GM12878 (cell line): ENCODE results near the gene SMYD5.

ENCODE experiments used
- BHLHE40 ChIP-seq, 2 experiments: fragments of 450-650 bp in 1 of 2; IDR thresholded peaks; 2 replicates each; pipeline ENCODE4 v1.6.1; 2011 to 2017; ENCODE audit warnings: low read depth in 2 of 2, borderline replicate concordance in 1 of 2, improper control_type of control experiment in 1 of 2, low read length in 1 of 2, mild to moderate bottlenecking in 1 of 2
- CTCF ChIP-seq, 3 experiments: IDR thresholded peaks in 2 of 3; conservative IDR thresholded peaks in 1 of 3; 2 replicates each; pipeline ENCODE4 v1.5.1; 2011; ENCODE audit warnings: low read depth in 3 of 3, low read length in 3 of 3, mild to moderate bottlenecking in 3 of 3, control low read depth in 2 of 3, moderate library complexity in 2 of 3, inconsistent platforms in 1 of 3, mixed read lengths in 1 of 3; ENCODE audit not compliant: control insufficient read depth in 2 of 3, insufficient read depth in 1 of 3; ENCODE audit errors: extremely low read depth in 1 of 3
- HDAC2 ChIP-seq: fragments of 200-600 bp; sonication (generic); IDR thresholded peaks from 2 replicates; pipeline ENCODE4 v1.6.1; 2017
- HSF1 ChIP-seq: fragments of 150-350 bp; IDR thresholded peaks from 2 replicates; pipeline ENCODE4 v1.6.1; 2014; ENCODE audit warnings: mild to moderate bottlenecking, low read depth, low read length
- IRF4 ChIP-seq: IDR thresholded peaks from 2 replicates; pipeline ENCODE4 v1.6.1; 2011; ENCODE audit warnings: low read depth, low read length
- POLR2A ChIP-seq: IDR thresholded peaks from 2 replicates; pipeline ENCODE4 v1.6.1; 2011; ENCODE audit warnings: low read depth, mild to moderate bottlenecking, low read length
- POLR2AphosphoS2 ChIP-seq: IDR thresholded peaks from 2 replicates; pipeline ENCODE4 v1.6.1; 2011; ENCODE audit warnings: low read depth, mild to moderate bottlenecking, low read length, improper control_type of control experiment, moderate library complexity
- POLR2AphosphoS5 ChIP-seq: IDR thresholded peaks from 2 replicates; pipeline ENCODE4 v1.6.1; 2011; ENCODE audit warnings: mild to moderate bottlenecking, low read length, inconsistent platforms
- RFX5 ChIP-seq: IDR thresholded peaks from 2 replicates; pipeline ENCODE4 v1.6.1; 2011; ENCODE audit warnings: low read depth, low read length, improper control_type of control experiment
- SPI1 ChIP-seq: IDR thresholded peaks from 2 replicates; pipeline ENCODE4 v1.6.1; 2011; ENCODE audit warnings: low read depth, mild to moderate bottlenecking, low read length, moderate library complexity, borderline replicate concordance; ENCODE audit not compliant: insufficient read depth
- TCF7 ChIP-seq: IDR thresholded peaks from 2 replicates; pipeline ENCODE4 v1.6.1; 2014; ENCODE audit warnings: antibody characterized with exemption, borderline replicate concordance
- USF2 ChIP-seq: IDR thresholded peaks from 2 replicates; pipeline ENCODE4 v1.6.1; 2011; ENCODE audit warnings: low read depth, low read length, improper control_type of control experiment, borderline replicate concordance
- ZBTB33 ChIP-seq: fragments of 450-650 bp; IDR thresholded peaks from 2 replicates; pipeline ENCODE4 v1.6.1; 2017; ENCODE audit warnings: mild to moderate bottlenecking
- ZNF687 ChIP-seq: fragments of 450-650 bp; IDR thresholded peaks from 2 replicates; pipeline ENCODE4 v1.6.1; 2017; ENCODE audit warnings: mild to moderate bottlenecking, moderate library complexity

GRCh38 chr2:73244580-73244979 lies 30.5 kb downstream of the SMYD5 start:
- no peak for TF ChIP-seq ZNF687
- TF ChIP-seq SPI1, result no peak
- TF ChIP-seq ZBTB33, result no peak
- no peak for TF ChIP-seq RFX5
- no peak for TF ChIP-seq USF2
- TF ChIP-seq CTCF (IDR thresholded peaks at IDR 0.05 in 2 of 3, conservative IDR thresholded peaks at IDR 0.05 in 1 of 3; ENCODE audit: control insufficient read depth in 2 of 3, extremely low read depth in 1 of 3, insufficient read depth in 1 of 3, low read depth in 3 of 3, low read length in 3 of 3), result no peak
- TF ChIP-seq BHLHE40 (IDR thresholded peaks at IDR 0.05; ENCODE audit: borderline replicate concordance in 1 of 2, low read depth in 2 of 2, low read length in 1 of 2), result no peak
- TF ChIP-seq HSF1, result no peak
- TF ChIP-seq POLR2A, result no peak
- TF ChIP-seq POLR2AphosphoS5, result no peak
- no peak for TF ChIP-seq POLR2AphosphoS2
- no peak for TF ChIP-seq IRF4
- no peak for TF ChIP-seq HDAC2
- no peak for TF ChIP-seq TCF7
